ENCODE data around the gene TUBA4A. TPM values are rescaled to one million over a fixed set of nuclear protein-coding genes. Genes with fewer than 3 reads are reported as not detected.
A peak's percentile ranks its signal among the peaks of the same experiment; 100 is the strongest.

The TUBA4A gene
- total RNA-seq, 1 donor from 2014 or later: not detected

DNA sequence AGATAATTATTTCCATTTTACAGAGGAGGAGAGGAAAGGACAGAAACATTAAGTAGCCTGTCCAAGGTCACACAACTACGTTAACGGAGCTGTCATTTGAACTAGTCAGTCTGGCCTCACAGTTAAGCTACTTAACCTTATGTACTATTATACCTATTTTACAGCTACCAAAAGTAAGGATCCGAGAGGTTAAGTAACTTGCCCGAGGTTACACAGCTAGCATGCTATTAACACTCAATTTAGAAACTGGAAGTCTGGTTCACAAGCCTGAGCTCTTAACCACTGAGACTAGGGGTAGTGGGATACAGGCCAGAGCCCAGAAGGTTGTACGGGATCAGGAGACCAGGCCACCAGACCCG, 8.9 kb downstream of the TUBA4A start:
- Mint-ChIP-seq H3K27me3 (ENCODE audit: insufficient read depth, low read depth) (no peaks in the 10 kb centered on the region), H3K4me3 (peak overlapping the region; percentile 96), H3K9me3 (no peaks in the 10 kb centered on the region), H3K36me3 (peaks cover 2% of the 10 kb centered on the region), H3K4me1 (peaks cover 15% of the 10 kb centered on the region), H3K27ac (no peak overlapping the region)
- Histone ChIP-seq H3K4me3 (peak overlapping the region; percentile 80), H4K20me1 (ENCODE audit: low read depth) (no peaks in the 10 kb centered on the region), H3K27ac (peak overlapping the region; percentile 93), H3F3A (ENCODE audit: low read depth) (peaks cover 12% of the 10 kb centered on the region), H3K9ac (peak overlapping the region; percentile 100), H3K36me3 (no peaks in the 10 kb centered on the region), H3K4me1 (no peaks in the 10 kb centered on the region), H3K9me3 (ENCODE audit: low read depth) (no peaks in the 10 kb centered on the region), H2AFZ (replicated peaks) (peak overlapping the region; percentile 87), H3K27me3 (no peaks in the 10 kb centered on the region), H3K4me2 (peak overlapping the region; percentile 95), H3K79me2 (ENCODE audit: low read depth) (peaks cover 11% of the 10 kb centered on the region)
- DNase-seq (ENCODE audit: low spot score): no peak
- TF ChIP-seq EZH2 (IDR thresholded peaks at IDR 0.05) (no peak), EZH2phosphoT487 (IDR thresholded peaks at IDR 0.05) (no peak)
- TF ChIP-seq, protein P1, sequence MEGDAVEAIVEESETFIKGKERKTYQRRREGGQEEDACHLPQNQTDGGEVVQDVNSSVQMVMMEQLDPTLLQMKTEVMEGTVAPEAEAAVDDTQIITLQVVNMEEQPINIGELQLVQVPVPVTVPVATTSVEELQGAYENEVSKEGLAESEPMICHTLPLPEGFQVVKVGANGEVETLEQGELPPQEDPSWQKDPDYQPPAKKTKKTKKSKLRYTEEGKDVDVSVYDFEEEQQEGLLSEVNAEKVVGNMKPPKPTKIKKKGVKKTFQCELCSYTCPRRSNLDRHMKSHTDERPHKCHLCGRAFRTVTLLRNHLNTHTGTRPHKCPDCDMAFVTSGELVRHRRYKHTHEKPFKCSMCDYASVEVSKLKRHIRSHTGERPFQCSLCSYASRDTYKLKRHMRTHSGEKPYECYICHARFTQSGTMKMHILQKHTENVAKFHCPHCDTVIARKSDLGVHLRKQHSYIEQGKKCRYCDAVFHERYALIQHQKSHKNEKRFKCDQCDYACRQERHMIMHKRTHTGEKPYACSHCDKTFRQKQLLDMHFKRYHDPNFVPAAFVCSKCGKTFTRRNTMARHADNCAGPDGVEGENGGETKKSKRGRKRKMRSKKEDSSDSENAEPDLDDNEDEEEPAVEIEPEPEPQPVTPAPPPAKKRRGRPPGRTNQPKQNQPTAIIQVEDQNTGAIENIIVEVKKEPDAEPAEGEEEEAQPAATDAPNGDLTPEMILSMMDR (IDR thresholded peaks at IDR 0.05): no peak

DNA sequence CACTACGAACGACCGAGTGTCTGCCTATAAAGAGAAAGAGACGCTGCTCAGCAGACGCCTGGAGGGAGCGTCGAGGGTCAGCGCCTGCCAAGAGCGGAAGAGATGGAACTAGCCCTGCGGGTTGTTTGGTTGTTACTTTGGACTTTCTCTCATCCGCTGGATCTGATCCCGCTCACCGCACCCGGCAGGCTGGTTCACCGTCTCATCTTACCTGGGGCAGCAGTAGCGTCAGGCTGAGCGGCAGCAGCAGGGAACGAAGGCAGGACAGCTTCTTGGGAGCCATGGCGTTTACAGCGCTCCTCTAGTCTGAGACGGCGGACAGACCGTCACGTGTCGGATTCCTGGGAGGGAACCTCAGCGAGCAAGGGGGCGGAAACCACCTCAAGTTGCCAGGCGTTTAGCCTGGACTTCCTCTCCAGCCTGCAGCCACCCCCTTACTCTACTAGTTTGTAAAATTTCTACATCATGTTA, 10.4 kb downstream of the TUBA4A start:
- H3K4me3 ChIP-seq: no peak overlapping the region
- H3F3A ChIP-seq (ENCODE audit: low read depth): peaks cover 12% of the 10 kb centered on the region
- H3K4me1 ChIP-seq: no peaks in the 10 kb centered on the region
- H3K4me1 Mint-ChIP-seq: peaks cover 15% of the 10 kb centered on the region
- no peaks in the 10 kb centered on the region for H3K36me3 ChIP-seq
- no peaks in the 10 kb centered on the region for H3K27me3 Mint-ChIP-seq (ENCODE audit: insufficient read depth, low read depth)
- H3K4me2 ChIP-seq: no peak overlapping the region
- no peak overlapping the region for H2AFZ ChIP-seq (replicated peaks)
- H3K9me3 ChIP-seq (ENCODE audit: low read depth): no peaks in the 10 kb centered on the region
- peaks cover 3% of the 10 kb centered on the region for H3K36me3 Mint-ChIP-seq
- no peaks in the 10 kb centered on the region for H3K9me3 Mint-ChIP-seq
- TF ChIP-seq, protein P1 (IDR thresholded peaks at IDR 0.05): no peak
- TF ChIP-seq EZH2phosphoT487 (IDR thresholded peaks at IDR 0.05): no peak
- no peak for TF ChIP-seq EZH2 (IDR thresholded peaks at IDR 0.05)
- no peak overlapping the region for H3K9ac ChIP-seq
- no peak overlapping the region for H3K27ac ChIP-seq
- peaks cover 11% of the 10 kb centered on the region for H3K79me2 ChIP-seq (ENCODE audit: low read depth)
- no peaks in the 10 kb centered on the region for H4K20me1 ChIP-seq (ENCODE audit: low read depth)
- H3K4me3 Mint-ChIP-seq: peak overlapping the region; percentile 73
- DNase-seq (ENCODE audit: low spot score): no peak
- H3K27me3 ChIP-seq: no peaks in the 10 kb centered on the region
- H3K27ac Mint-ChIP-seq: no peak overlapping the region

DNA sequence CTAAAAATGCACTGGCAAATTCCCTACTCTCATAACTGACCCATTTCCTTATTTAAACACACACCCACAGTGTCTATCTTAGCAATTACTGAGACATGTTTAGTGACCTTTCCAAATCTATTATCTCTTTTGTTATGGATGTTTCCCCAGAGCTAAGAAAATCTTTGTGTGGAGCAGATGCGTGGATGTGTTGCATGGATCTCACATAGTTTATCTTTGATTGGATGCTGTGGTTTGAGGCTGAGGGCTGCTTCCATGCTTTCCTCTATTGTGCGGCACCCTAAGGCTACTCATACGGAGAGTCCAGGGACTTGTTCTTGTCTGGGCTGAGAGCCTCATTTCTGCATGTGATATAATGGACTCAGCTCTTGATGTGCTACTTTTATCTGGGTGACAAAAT, 19.4 kb downstream of the TUBA4A start:
- no peak for TF ChIP-seq EZH2phosphoT487 (IDR thresholded peaks at IDR 0.05)
- TF ChIP-seq EZH2 (IDR thresholded peaks at IDR 0.05): no peak
- TF ChIP-seq, protein P1 (IDR thresholded peaks at IDR 0.05): no peak
- peaks cover 30% of the 10 kb centered on the region for H3K36me3 Mint-ChIP-seq
- no peak overlapping the region for H3K27ac Mint-ChIP-seq
- Histone ChIP-seq H3K27me3 (no peaks in the 10 kb centered on the region), H3F3A (ENCODE audit: low read depth) (peaks cover 11% of the 10 kb centered on the region), H3K4me2 (no peak overlapping the region), H3K79me2 (ENCODE audit: low read depth) (peaks cover 19% of the 10 kb centered on the region), H3K36me3 (no peaks in the 10 kb centered on the region), H3K4me1 (peaks cover 4% of the 10 kb centered on the region), H3K27ac (no peak overlapping the region), H3K9ac (no peak overlapping the region), H4K20me1 (ENCODE audit: low read depth) (no peaks in the 10 kb centered on the region), H2AFZ (replicated peaks) (no peak overlapping the region), H3K9me3 (ENCODE audit: low read depth) (no peaks in the 10 kb centered on the region), H3K4me3 (no peak overlapping the region)
- peaks cover 2% of the 10 kb centered on the region for H3K27me3 Mint-ChIP-seq (ENCODE audit: insufficient read depth, low read depth)
- peaks cover 11% of the 10 kb centered on the region for H3K4me1 Mint-ChIP-seq
- no peak overlapping the region for H3K4me3 Mint-ChIP-seq
- DNase-seq (ENCODE audit: low spot score): no peak
- no peaks in the 10 kb centered on the region for H3K9me3 Mint-ChIP-seq
